ENCODE results near the gene NR1H2.

NR1H2 gene

DNA sequence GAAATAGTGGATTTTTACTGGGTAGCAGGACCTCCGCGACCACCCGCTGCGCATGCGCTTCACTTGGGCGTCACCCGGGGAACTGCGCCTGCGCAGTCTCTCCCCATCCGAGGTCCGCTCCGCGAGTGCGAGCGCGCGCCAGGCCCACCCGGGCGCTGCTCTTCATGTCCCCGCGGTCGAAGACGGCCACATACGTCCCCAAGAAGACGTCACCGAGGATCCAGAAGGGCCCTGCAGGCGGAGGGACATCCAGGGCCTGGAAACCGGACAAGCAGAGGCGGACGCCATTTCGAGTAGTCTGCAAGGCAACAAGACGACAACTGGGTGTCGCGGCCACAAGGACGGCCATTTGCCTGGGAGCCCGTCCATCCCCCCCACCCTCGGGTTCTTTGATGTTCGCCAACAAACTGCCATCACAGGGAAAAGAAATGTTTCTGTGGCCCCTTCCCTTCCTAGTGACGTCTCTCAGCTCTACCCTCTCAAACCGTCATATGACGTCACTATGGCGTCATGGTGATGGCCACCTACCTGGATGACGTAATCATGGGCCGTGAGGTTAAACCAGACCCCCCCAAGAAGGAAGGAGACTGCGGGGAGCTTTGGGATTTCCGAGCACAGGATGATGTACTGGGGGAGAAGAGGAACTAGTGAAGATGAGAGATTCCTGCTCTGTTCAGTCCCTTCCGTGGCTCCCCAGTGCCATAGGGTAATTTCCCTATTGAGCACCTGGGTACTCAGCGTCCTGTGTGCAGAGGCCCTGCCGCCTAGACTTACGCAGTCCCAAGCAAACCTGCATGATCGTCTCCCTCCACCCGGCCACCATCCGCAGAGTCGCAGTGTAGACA lies 17.6 kb upstream of the NR1H2 start:
- DNase-seq (ENCODE audit: low spot score) (no peak), ATAC-seq (ENCODE audit: low read depth) (peak; percentile 51)
- Histone ChIP-seq H3K27ac (ENCODE audit: poor library complexity, severe bottlenecking) (no peak overlapping the region), H3K36me3 (ENCODE audit: low read depth) (no peaks in the 10 kb centered on the region), H3K9me3 (ENCODE audit: severe bottlenecking) (no peaks in the 10 kb centered on the region), H3K27me3 (ENCODE audit: insufficient read depth, poor library complexity, severe bottlenecking) (no peaks in the 10 kb centered on the region), H3K4me3 (ENCODE audit: severe bottlenecking) (peak overlapping the region; percentile 50), H3K4me1 (ENCODE audit: insufficient read depth, poor library complexity, severe bottlenecking) (no peaks in the 10 kb centered on the region)
- no peak for TF ChIP-seq CTCF (IDR thresholded peaks at IDR 0.05; ENCODE audit: poor library complexity, severe bottlenecking)

DNA sequence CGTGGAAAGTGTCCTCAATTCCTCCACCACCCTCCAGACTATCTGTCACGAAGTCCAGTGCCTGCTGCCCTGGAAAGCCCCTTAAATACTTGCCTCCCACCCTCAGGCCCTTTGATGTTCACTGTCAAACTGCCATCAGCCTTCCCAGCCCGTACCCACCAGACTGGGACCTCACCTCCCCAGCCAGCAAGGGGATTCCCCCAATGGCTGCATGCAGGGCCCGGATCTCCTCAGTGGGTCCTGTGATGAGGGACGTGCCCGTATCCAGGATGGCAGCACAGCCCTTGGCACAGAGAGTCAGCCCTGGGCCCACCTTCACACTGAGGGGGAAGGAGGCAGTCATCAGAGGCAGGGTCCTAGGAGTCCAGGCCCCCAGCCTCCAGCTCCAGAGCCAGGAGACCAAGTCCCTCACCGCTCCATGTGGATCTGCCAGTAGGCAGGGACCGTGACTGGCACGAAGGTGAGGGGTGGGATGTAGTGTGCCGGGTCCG lies 16.9 kb upstream of the NR1H2 start:
- no peaks in the 10 kb centered on the region for H3K27me3 ChIP-seq (ENCODE audit: insufficient read depth, poor library complexity, severe bottlenecking)
- no peaks in the 10 kb centered on the region for H3K36me3 ChIP-seq (ENCODE audit: low read depth)
- no peaks in the 10 kb centered on the region for H3K4me1 ChIP-seq (ENCODE audit: insufficient read depth, poor library complexity, severe bottlenecking)
- no peak for TF ChIP-seq CTCF (IDR thresholded peaks at IDR 0.05; ENCODE audit: poor library complexity, severe bottlenecking)
- DNase-seq (ENCODE audit: low spot score) = no peak
- H3K9me3 ChIP-seq (ENCODE audit: severe bottlenecking) = no peaks in the 10 kb centered on the region
- no peak for ATAC-seq (ENCODE audit: low read depth)
- no peak overlapping the region for H3K27ac ChIP-seq (ENCODE audit: poor library complexity, severe bottlenecking)
- H3K4me3 ChIP-seq (ENCODE audit: severe bottlenecking) = no peak overlapping the region

DNA sequence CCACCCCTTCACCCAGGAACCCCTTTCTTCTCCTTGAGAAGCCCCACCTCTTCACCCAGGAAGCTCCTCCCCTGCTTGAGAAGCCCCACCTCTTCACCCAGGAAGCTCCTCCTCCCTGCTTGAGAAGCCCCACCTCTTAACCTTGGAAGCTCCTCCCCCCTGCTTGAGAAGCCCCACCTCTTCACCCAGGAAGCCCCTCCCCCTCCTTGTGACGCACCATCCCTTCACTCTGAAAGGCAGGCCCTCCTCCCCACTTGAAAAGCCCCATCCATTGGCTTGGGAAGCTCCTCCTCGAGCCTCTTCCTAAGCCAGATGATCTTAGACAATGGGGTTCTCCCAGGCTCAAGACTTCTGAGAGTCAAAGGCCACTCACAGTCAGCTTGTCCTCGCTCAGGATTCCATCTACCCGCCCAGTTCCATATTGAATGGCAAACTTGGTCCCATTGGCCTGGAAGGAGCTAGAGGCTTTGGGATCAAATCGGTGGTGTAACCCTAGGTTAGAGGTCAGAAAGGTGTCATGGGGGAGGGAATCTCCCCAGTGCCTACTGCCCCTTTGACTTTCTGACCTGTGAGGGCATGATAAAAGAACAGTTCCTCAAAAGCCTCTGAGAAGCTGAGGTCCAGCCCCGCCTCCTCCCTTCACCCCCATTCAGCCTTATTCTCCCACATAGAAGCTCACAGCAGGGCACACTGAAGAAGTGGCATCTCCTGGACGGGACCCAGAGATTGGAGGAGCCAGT lies 14.8 kb upstream of the NR1H2 start:
- TF ChIP-seq CTCF (IDR thresholded peaks at IDR 0.05; ENCODE audit: poor library complexity, severe bottlenecking) = no peak
- no peak for ATAC-seq (ENCODE audit: low read depth)
- Histone ChIP-seq H3K9me3 (ENCODE audit: severe bottlenecking) (no peaks in the 10 kb centered on the region), H3K4me3 (ENCODE audit: severe bottlenecking) (no peak overlapping the region), H3K27me3 (ENCODE audit: insufficient read depth, poor library complexity, severe bottlenecking) (no peaks in the 10 kb centered on the region), H3K4me1 (ENCODE audit: insufficient read depth, poor library complexity, severe bottlenecking) (no peaks in the 10 kb centered on the region), H3K27ac (ENCODE audit: poor library complexity, severe bottlenecking) (no peak overlapping the region), H3K36me3 (ENCODE audit: low read depth) (no peaks in the 10 kb centered on the region)
- no peak for DNase-seq (ENCODE audit: low spot score)

- H3K9me3 ChIP-seq (ENCODE audit: severe bottlenecking) = no peaks in the 10 kb centered on the region
- ATAC-seq (ENCODE audit: low read depth) = no peak
- no peaks in the 10 kb centered on the region for H3K4me1 ChIP-seq (ENCODE audit: insufficient read depth, poor library complexity, severe bottlenecking)
- H3K27ac ChIP-seq (ENCODE audit: poor library complexity, severe bottlenecking) = no peak overlapping the region
- no peak for TF ChIP-seq CTCF (IDR thresholded peaks at IDR 0.05; ENCODE audit: poor library complexity, severe bottlenecking)
- no peaks in the 10 kb centered on the region for H3K36me3 ChIP-seq (ENCODE audit: low read depth)
- no peak for DNase-seq (ENCODE audit: low spot score)
- no peaks in the 10 kb centered on the region for H3K27me3 ChIP-seq (ENCODE audit: insufficient read depth, poor library complexity, severe bottlenecking)
- no peak overlapping the region for H3K4me3 ChIP-seq (ENCODE audit: severe bottlenecking)
Observed at GRCh38 chr19:50362030-50362412, 14.2 kb upstream of the NR1H2 start.

Data from RWPE2 (cell line).